ENCODE measurements around the gene CTIF.
"Not testable (repeated sequence)": the region's sequence is repeated elsewhere in the genome, so short reads cannot be mapped to it uniquely, and the experiment has no call there.

CTIF gene

GRCh38 chr18:48700446-48700845 lies 161.6 kb downstream of the CTIF start:
- no peak for DNase-seq (ENCODE audit: low read depth in 2 of 2, low spot score in 1 of 2)

- DNase-seq (ENCODE audit: low read depth in 2 of 2, low spot score in 1 of 2): no peak
Measured at GRCh38 chr18:48702346-48703027, 163.7 kb downstream of the CTIF start.

- DNase-seq (ENCODE audit: low read depth in 2 of 2, low spot score in 1 of 2): no peak
Measured at GRCh38 chr18:48703028-48703386, 164.2 kb downstream of the CTIF start.

GRCh38 chr18:48703418-48703817 lies 164.6 kb downstream of the CTIF start:
- no peak for DNase-seq (ENCODE audit: low read depth in 2 of 2, low spot score in 1 of 2)

GRCh38 chr18:48705043-48705442 lies 166.2 kb downstream of the CTIF start:
- no peak for DNase-seq (ENCODE audit: low read depth in 2 of 2, low spot score in 1 of 2)

GRCh38 chr18:48705531-48705930 lies 166.7 kb downstream of the CTIF start:
- no peak for DNase-seq (ENCODE audit: low read depth in 2 of 2, low spot score in 1 of 2)

GRCh38 chr18:48706731-48707130 lies 167.9 kb downstream of the CTIF start:
- DNase-seq (ENCODE audit: low read depth in 2 of 2, low spot score in 1 of 2): no peak

GRCh38 chr18:48707636-48708296 lies 168.9 kb downstream of the CTIF start:
- no peak for DNase-seq (ENCODE audit: low read depth in 2 of 2, low spot score in 1 of 2)

GRCh38 chr18:48708807-48709206 lies 170.0 kb downstream of the CTIF start:
- no peak for DNase-seq (ENCODE audit: low read depth in 2 of 2, low spot score in 1 of 2)

GRCh38 chr18:48709371-48710062 lies 170.7 kb downstream of the CTIF start:
- no peak for DNase-seq (ENCODE audit: low read depth in 2 of 2, low spot score in 1 of 2)

GRCh38 chr18:48711651-48712486 lies 173.0 kb downstream of the CTIF start:
- no peak for DNase-seq (ENCODE audit: low read depth in 2 of 2, low spot score in 1 of 2)

GRCh38 chr18:48713309-48713708 lies 174.5 kb downstream of the CTIF start:
- no peak for DNase-seq (ENCODE audit: low read depth in 2 of 2, low spot score in 1 of 2)

GRCh38 chr18:48714873-48715272 lies 176.0 kb downstream of the CTIF start:
- no peak for DNase-seq (ENCODE audit: low read depth in 2 of 2, low spot score in 1 of 2)

- DNase-seq (ENCODE audit: low read depth in 2 of 2, low spot score in 1 of 2): no peak
Measured at GRCh38 chr18:48715711-48716361, 177.0 kb downstream of the CTIF start.

GRCh38 chr18:48717227-48717626 lies 178.4 kb downstream of the CTIF start:
- not testable (repeated sequence) for DNase-seq (ENCODE audit: low read depth in 2 of 2, low spot score in 1 of 2)

GRCh38 chr18:48718251-48718959 lies 179.6 kb downstream of the CTIF start:
- no peak for DNase-seq (ENCODE audit: low read depth in 2 of 2, low spot score in 1 of 2)

GRCh38 chr18:48719388-48719787 lies 180.6 kb downstream of the CTIF start:
- DNase-seq (ENCODE audit: low read depth in 2 of 2, low spot score in 1 of 2): no peak

GRCh38 chr18:48719974-48720654 lies 181.3 kb downstream of the CTIF start:
- no peak for DNase-seq (ENCODE audit: low read depth in 2 of 2, low spot score in 1 of 2)

- no peak for DNase-seq (ENCODE audit: low read depth in 2 of 2, low spot score in 1 of 2)
Measured at GRCh38 chr18:48720655-48721025, 181.8 kb downstream of the CTIF start.

- no peak for DNase-seq (ENCODE audit: low read depth in 2 of 2, low spot score in 1 of 2)
Measured at GRCh38 chr18:48721312-48721711, 182.5 kb downstream of the CTIF start.

Measured in stimulated activated CD8-positive, alpha-beta memory T cell treated with anti-CD3 and anti-CD28 coated beads, Interleukin-4, amount 100 ng/mL, for 1 hour (primary cell).